Activated CD4-positive, alpha-beta T cell treated with anti-CD3 and anti-CD28 coated beads for 36 hours (primary cell): Measurements from ENCODE around the gene TENM4. TPM values are rescaled to one million over a fixed set of nuclear protein-coding genes. Genes with fewer than 3 reads are reported as not detected.
A peak's percentile ranks its signal among the peaks of the same experiment; 100 is the strongest.

Experiments used
- ATAC-seq: fragments of 200-7000 bp; cut with Tn5 transposase; one replicate; pipeline ENCODE4 v1.10.0; 2021; ENCODE audit warnings: mild to moderate bottlenecking, moderate library complexity
- CTCF ChIA-PET: fragments of 350-600 bp; sonication (Branson Sonifier 250); formaldehyde crosslinking; loops from one replicate; lab custom pipeline; 2021; ENCODE audit warnings: antibody characterized with exemption; lab: Charles Lee
- POLR2A ChIA-PET: fragments of 350-600 bp; sonication (Branson Sonifier 250); formaldehyde crosslinking; loops from one replicate; lab custom pipeline; 2021; ENCODE audit warnings: antibody characterized with exemption, inconsistent platforms; lab: Charles Lee
- DNase-seq: peaks from one replicate; pipeline ENCODE4 v3.0.0-alpha.2; 2020
- H3K27ac Mint-ChIP-seq: one replicate; pipeline ENCODE4 v1.8.0; 2021; ENCODE audit warnings: mixed read lengths
- H3K27me3 Mint-ChIP-seq: one replicate; pipeline ENCODE4 v1.8.0; 2021; ENCODE audit warnings: mixed read lengths
- H3K36me3 Mint-ChIP-seq: one replicate; pipeline ENCODE4 v1.8.0; 2021; ENCODE audit warnings: low read depth, mixed read lengths
- H3K4me1 Mint-ChIP-seq: one replicate; pipeline ENCODE4 v1.8.0; 2021; ENCODE audit warnings: mixed read lengths
- H3K4me3 Mint-ChIP-seq: one replicate; pipeline ENCODE4 v1.8.0; 2021; ENCODE audit warnings: mild to moderate bottlenecking, moderate library complexity, mixed read lengths
- H3K9me3 Mint-ChIP-seq: one replicate; pipeline ENCODE4 v1.8.0; 2021; ENCODE audit warnings: low read depth, mixed read lengths
- intact Hi-C, 2 experiments: fragments of 100-400 bp; cut with DNase I in 1 of 2; cut with micrococcal nuclease in 1 of 2; formaldehyde crosslinking; loops; one replicate each; pipeline versions ENCODE4 v1.14.2 to v1.15.1; 2022 to 2024; cut with DNase I, micrococcal nuclease
- total RNA-seq, 2 experiments: library from RNA; stranded (reverse); gene quantifications; one replicate each; pipeline ENCODE4 v1.2.3, GENCODE V29; 2021

Gene TENM4
- total RNA-seq, 2 experiments from 2014 or later: not detected

DNA sequence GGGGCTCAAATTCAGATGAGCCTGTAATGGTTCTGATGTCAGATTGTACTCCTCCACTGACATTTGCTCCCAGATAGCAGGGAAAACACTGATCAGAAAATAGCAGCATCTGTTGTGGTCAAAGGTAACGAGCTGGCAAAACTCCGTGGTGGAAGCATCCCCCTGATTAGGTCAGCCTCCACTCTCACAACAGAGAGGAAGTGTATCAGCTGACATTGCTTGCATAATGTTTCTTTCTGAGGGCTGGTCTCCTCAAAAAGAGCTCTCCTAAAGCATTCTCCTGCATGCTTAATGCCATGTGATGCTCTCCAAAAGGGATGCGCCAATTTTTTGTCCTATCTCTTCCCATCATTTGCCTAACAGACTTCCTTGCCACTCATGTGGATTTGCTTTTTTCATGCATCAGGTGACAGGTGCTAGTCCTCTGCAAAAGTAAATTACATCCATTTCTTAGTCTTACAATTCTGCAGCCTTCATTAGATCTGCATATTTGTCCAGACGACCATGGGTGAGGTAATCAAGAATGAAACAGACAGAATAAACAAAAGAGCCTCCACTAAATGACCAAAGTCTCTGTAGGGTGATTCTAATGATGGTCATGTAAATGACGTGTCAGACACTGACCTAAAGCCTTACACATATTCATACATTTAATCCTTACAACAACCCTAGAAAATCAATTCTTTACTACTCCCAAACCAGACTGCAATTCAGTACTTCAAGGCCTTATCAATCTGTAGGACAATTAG is 6.4 kb upstream of the TENM4 start:
- no peaks in the 10 kb centered on the region for H3K36me3 Mint-ChIP-seq
- no peaks in the 10 kb centered on the region for H3K9me3 Mint-ChIP-seq
- no peak overlapping the region for H3K27ac Mint-ChIP-seq
- DNase-seq (no peak), ATAC-seq (no peak)
- H3K4me1 Mint-ChIP-seq: no peaks in the 10 kb centered on the region
- intact Hi-C loops: loop anchor here in 1 of 2 experiments (5.0 kb wide), 1 partner anchor 50 kb away; no protein-coding TSS in a partner anchor
- H3K4me3 Mint-ChIP-seq: no peak overlapping the region
- peaks cover 18% of the 10 kb centered on the region for H3K27me3 Mint-ChIP-seq
- POLR2A ChIA-PET: no interaction called here
- CTCF ChIA-PET: no interaction called here

DNA sequence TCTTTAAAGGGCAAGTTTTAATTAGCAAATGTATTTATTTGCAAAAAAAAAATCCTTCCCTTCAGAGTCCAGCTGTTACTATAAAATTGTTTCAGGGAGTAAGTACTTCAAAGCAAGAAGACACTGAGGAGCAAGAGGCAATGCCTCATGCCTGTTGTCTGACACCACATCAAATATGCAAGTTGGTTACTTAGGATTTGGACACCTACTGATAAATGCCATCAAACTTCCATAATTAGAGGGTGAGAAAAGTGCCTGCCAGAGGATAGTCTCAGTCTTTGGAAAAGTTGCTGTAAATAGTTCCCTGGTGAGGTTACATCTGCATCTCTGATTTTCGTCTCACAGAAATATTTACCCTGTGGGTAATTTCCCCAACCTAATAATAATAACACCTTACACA is 4.1 kb upstream of the TENM4 start:
- H3K9me3 Mint-ChIP-seq: no peaks in the 10 kb centered on the region
- ChIA-PET POLR2A (no interaction called here), CTCF (no interaction called here)
- H3K27me3 Mint-ChIP-seq: peaks cover 28% of the 10 kb centered on the region
- H3K27ac Mint-ChIP-seq: no peak overlapping the region
- intact Hi-C loops: loop anchor here in 1 of 2 experiments (5.0 kb wide), 1 partner anchor 52 kb away; no protein-coding TSS in a partner anchor
- no peak for ATAC-seq
- H3K4me1 Mint-ChIP-seq: peaks cover 6% of the 10 kb centered on the region
- H3K4me3 Mint-ChIP-seq: no peak overlapping the region
- no peaks in the 10 kb centered on the region for H3K36me3 Mint-ChIP-seq
- DNase-seq: no peak

DNA sequence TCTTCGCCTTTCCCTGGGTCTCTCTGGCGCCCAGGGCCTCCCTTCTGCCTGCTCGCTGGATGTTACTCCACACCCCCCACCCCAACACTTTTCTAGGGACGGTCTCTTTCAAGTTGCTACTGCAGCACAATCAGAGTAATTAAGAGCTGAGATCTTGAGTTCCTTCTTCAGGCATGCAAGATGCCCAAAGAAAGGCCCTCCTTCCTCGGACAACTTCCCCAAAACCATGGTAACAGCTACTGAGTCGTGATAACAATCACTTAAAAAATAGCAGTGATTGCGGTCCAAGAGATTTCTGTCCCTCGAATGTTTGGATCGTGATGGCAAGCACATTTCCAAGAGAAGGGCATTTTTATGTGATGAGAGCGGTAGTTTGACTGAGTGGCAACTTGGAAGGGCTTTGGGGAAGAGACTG is 638 bp upstream of the TENM4 start:
- Mint-ChIP-seq H3K27me3 (peaks cover 43% of the 10 kb centered on the region), H3K36me3 (no peaks in the 10 kb centered on the region), H3K4me3 (peak overlapping the region; percentile 1), H3K4me1 (peaks cover 15% of the 10 kb centered on the region), H3K27ac (no peak overlapping the region), H3K9me3 (no peaks in the 10 kb centered on the region)
- POLR2A ChIA-PET: interaction anchor here (0.6 kb wide), 1 partner anchor 647 kb away, joined by 5 read pairs; no protein-coding TSS in a partner anchor
- intact Hi-C loops: no loop called here
- ATAC-seq (no peak), DNase-seq (no peak)
- CTCF ChIA-PET: interaction anchor here (0.6 kb wide), 1 partner anchor 53 kb away, joined by 3 read pairs; no protein-coding TSS in a partner anchor

DNA sequence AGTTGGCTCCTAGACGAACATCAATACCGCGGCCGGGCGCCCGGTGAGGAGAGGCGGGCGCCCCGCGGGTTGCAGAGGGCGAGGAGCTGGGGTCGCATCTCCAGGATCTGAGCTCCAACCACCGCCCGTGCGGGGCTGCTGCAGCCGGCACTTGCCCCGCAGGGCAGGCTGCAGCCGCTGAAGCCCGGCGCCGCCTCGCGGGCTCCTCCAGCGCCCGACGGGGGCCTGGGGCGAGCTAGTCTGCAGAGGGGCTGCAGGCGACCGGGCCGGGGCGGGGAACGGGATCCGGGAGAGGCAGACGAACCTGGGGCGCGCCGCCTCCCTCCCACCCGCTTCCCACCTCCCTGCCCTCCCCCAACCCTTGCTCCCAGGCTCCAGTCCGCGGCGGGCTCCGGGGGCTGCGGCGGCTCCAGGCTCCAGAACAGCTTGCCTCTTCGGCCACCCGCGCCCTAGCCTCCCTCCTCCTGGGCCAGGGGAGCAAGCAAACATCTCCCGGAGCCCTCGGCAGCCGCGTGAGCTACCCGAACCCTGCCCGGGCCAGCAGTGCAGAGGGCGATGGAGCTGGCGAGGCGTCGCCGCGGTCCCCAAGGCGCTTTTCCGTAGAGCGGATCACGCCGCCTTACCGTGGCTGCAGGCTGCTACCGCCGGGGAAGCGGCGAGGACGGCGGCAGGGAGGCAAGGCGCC is 802 bp downstream of the TENM4 start:
- DNase-seq (peak; percentile 33), ATAC-seq (peak; percentile 23)
- CTCF ChIA-PET: interaction anchor here (0.7 kb wide), 1 partner anchor 1076 kb away, joined by 4 read pairs; no protein-coding TSS in a partner anchor

DNA sequence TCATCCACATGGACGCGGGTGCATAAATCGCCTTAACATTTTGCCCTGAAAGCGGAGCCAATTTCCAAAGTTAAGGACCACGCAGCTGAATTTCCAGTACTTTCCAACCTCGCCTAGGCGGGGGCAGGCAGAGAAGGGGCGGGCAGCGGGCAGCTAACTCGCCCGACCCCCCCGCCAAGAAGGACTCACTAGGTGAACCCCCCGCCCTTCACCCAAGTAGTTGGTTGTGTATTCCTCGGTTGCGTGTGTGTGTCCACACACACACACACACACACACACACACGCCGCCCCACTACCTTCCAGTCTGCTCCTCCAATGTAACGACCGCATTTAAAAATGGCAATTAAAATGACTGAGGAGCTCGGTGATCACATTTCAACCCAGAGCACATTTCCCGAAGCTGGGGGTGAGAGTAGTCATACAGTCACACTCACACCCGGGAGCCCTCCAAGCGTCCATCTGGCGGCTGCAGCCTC is 1.4 kb downstream of the TENM4 start:
- no peak overlapping the region for H3K4me3 Mint-ChIP-seq
- no peak for ATAC-seq
- H3K27ac Mint-ChIP-seq: no peak overlapping the region
- peaks cover 59% of the 10 kb centered on the region for H3K27me3 Mint-ChIP-seq
- no peaks in the 10 kb centered on the region for H3K9me3 Mint-ChIP-seq
- POLR2A ChIA-PET: no interaction called here
- no peaks in the 10 kb centered on the region for H3K36me3 Mint-ChIP-seq
- CTCF ChIA-PET: interaction anchor here (0.7 kb wide), 1 partner anchor 1076 kb away, joined by 4 read pairs; no protein-coding TSS in a partner anchor
- peaks cover 15% of the 10 kb centered on the region for H3K4me1 Mint-ChIP-seq
- intact Hi-C loops: no loop called here
- DNase-seq: no peak

More for the DNA sequence above, 802 bp downstream of the TENM4 start:
- peaks cover 57% of the 10 kb centered on the region for H3K27me3 Mint-ChIP-seq
- H3K4me1 Mint-ChIP-seq: peaks cover 15% of the 10 kb centered on the region
- H3K4me3 Mint-ChIP-seq: no peak overlapping the region
- POLR2A ChIA-PET: interaction anchor here (0.5 kb wide), 1 partner anchor 46 kb away, joined by 3 read pairs; no protein-coding TSS in a partner anchor
- H3K27ac Mint-ChIP-seq: no peak overlapping the region
- intact Hi-C loops: no loop called here
- no peaks in the 10 kb centered on the region for H3K36me3 Mint-ChIP-seq
- H3K9me3 Mint-ChIP-seq: no peaks in the 10 kb centered on the region

DNA sequence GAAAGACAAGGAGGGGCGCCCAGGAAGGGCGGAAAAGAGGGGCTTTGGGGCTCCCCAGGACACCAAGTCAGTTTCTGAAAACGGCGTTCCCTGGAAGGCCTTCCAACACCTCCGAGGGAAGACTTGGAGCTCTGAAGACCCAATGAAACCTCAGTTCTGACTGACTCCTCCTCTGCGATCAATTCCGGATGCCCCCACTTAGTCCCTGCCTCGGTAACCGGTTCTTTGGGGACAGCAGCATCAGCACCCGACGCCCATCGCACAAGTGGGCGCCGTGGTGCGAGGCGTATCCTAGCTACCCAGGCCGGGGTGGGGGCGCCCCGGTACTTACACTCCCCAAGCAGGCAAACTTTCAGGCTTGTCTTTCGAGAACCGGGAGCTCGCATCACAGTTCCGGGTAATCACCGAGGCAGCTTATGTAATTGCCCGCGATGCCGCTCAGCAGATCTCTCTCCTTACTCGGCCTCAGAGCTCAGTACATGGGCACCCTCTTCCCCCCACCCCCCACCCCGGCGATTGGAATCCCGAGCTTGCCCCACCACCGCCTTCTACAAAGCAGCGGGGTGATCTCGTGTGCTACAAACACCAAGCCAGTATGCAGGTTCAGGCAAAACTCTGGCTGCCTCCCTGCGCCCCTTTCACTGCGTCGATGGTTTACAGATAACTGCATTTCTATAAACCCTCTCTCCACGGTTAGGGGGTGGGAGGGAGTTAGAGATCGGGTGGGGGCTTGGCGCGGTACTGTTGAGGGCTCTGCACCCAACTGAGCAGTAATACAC is 2.0 kb downstream of the TENM4 start:
- H3K9me3 Mint-ChIP-seq: no peaks in the 10 kb centered on the region
- no peak overlapping the region for H3K4me3 Mint-ChIP-seq
- DNase-seq: peak; percentile 14
- POLR2A ChIA-PET: no interaction called here
- H3K36me3 Mint-ChIP-seq: no peaks in the 10 kb centered on the region
- H3K27ac Mint-ChIP-seq: no peak overlapping the region
- peaks cover 15% of the 10 kb centered on the region for H3K4me1 Mint-ChIP-seq
- intact Hi-C loops: no loop called here
- peaks cover 64% of the 10 kb centered on the region for H3K27me3 Mint-ChIP-seq
- CTCF ChIA-PET: no interaction called here
- no peak for ATAC-seq

DNA sequence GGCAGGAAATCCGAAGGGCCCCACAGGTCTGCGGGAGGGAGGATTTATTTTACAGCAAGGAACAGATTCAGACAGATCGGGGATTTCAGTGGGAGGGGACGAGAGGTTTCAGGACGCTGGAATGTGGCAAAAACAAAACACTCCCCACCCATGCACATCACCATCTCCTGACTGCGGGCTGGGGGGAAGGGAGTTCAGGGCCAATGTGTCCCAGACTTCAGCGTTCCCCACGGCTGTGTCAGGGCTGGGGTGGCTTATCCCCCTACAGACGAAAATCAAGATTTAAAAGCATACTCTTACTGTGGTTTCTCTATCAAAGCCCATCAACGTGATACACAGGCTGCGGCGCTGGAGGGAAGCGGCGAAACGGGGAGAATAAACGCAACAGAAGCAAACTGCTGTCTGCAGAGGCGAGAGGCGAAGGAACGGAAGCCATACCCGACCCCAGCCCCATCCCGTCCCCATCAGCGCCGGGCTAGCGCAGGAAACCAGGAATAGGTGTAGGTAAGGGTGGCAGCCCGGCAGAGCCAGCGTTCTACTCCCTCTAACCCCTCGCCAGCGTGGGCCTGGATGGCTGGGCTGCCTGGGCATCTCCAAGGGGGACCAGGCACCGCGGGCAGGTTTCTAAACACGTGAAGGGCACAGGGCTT is 2.7 kb downstream of the TENM4 start:
- intact Hi-C loops: no loop called here
- ChIA-PET CTCF (no interaction called here), POLR2A (no interaction called here)
- no peak for ATAC-seq
- Mint-ChIP-seq H3K27me3 (peaks cover 60% of the 10 kb centered on the region), H3K4me1 (peaks cover 15% of the 10 kb centered on the region), H3K27ac (no peak overlapping the region), H3K9me3 (no peaks in the 10 kb centered on the region), H3K4me3 (peak overlapping the region; percentile 12), H3K36me3 (no peaks in the 10 kb centered on the region)
- peak; percentile 8 for DNase-seq

DNA sequence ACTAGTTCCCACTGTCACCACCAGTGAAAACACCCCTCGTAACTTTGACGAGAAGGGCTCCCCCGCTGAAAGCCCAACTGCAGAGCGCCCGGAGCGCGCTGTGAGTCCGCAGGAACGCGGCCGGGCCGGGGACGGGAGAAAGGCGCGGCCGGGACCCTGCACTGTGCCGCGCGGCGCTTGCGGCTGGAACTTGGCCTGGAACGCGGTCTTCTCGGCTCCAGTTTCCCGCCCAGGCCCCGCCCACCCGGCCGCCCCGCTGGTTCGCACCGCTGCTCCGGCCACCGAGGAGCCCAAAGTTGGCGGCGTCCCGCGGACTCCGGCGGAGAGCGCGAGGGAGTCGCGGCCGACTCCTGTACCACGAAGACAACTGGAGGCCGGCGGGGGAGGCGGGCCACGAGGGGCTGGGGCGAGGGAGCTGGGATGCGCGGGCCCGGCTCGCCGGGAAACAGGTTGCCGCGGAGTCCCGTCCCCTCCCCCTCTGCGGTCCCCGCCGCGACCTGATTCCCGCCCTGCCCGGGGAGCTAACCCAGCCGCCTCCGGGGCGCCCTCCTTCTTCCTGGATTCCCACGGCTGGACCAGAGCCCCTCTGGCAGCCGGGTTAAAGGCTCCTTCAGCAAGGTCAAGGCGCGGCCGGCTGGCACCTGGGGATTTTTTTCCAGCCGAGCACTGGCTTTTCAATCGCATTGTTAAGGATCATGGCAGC is 3.4 kb downstream of the TENM4 start:
- H3K4me1 Mint-ChIP-seq: peaks cover 15% of the 10 kb centered on the region
- ChIA-PET POLR2A (no interaction called here), CTCF (no interaction called here)
- H3K36me3 Mint-ChIP-seq: no peaks in the 10 kb centered on the region
- intact Hi-C loops: no loop called here
- peak; percentile 7 for DNase-seq
- no peak overlapping the region for H3K27ac Mint-ChIP-seq
- ATAC-seq: no peak
- peaks cover 56% of the 10 kb centered on the region for H3K27me3 Mint-ChIP-seq
- H3K4me3 Mint-ChIP-seq: peak overlapping the region; percentile 12
- H3K9me3 Mint-ChIP-seq: no peaks in the 10 kb centered on the region

DNA sequence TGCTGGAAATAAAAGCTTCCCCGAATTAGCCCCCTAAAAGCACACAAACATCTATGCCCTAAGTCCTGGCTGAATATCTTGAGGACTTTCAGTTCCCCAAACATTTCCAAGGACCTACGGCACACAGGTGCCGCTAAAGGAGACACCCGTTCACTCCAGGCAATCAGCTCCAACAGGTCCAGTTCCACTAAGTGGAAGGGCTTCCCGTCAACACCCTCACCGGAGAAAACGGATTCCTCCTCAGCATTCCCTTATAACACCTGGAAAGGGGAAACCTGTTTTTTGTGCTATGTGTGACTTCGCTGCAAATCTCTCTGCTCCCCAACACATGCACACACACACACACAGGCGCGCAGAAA is 3.9 kb downstream of the TENM4 start:
- H3K4me3 Mint-ChIP-seq: no peak overlapping the region
- ATAC-seq (no peak), DNase-seq (no peak)
- peaks cover 15% of the 10 kb centered on the region for H3K4me1 Mint-ChIP-seq
- intact Hi-C loops: no loop called here
- H3K27me3 Mint-ChIP-seq: peaks cover 52% of the 10 kb centered on the region
- no peaks in the 10 kb centered on the region for H3K9me3 Mint-ChIP-seq
- CTCF ChIA-PET: no interaction called here
- no peaks in the 10 kb centered on the region for H3K36me3 Mint-ChIP-seq
- POLR2A ChIA-PET: no interaction called here
- H3K27ac Mint-ChIP-seq: no peak overlapping the region

DNA sequence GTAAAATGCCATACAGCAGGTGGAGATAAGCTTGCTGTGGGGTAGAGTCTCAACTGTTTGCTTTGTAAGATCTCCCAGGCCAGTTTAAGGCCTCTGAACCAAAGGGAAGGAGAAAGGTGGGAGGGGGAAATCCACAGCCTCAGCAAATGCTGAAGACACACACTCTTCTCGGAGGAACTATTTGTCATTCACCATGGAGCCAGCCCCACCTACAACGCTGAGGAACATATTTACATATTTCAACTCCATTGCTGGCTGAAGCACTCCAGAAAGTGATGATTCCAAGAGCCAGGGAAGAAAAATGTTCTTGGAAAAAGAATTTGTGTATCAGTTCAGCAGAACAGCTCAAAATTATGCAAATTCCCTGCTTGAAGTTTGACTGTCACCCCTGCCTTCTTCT is 6.5 kb downstream of the TENM4 start:
- ATAC-seq (no peak), DNase-seq (no peak)
- Mint-ChIP-seq H3K36me3 (no peaks in the 10 kb centered on the region), H3K27me3 (peaks cover 39% of the 10 kb centered on the region), H3K9me3 (no peaks in the 10 kb centered on the region), H3K4me3 (no peak overlapping the region), H3K27ac (no peak overlapping the region), H3K4me1 (peaks cover 8% of the 10 kb centered on the region)
- intact Hi-C loops: no loop called here
- ChIA-PET POLR2A (no interaction called here), CTCF (interaction anchor here (0.8 kb wide), 1 partner anchor 801 kb away, joined by 3 read pairs; no protein-coding TSS in a partner anchor)
